GM03348 (cell line): ENCODE measurements around the gene FOXO6.

Experiments
- DNase-seq: peaks from one replicate; pipeline ENCODE4 v3.0.0; 2012; ENCODE audit warnings: low spot score

FOXO6 gene

GRCh38 chr1:41360786-41361494, at the start of gene FOXO6:
Gene FOXO6 (plus strand): TSS chr1:41361434.
- DNase-seq, result peak; percentile 100

GRCh38 chr1:41312991-41313645, 48.1 kb upstream of the FOXO6 start:
- peak; percentile 70 for DNase-seq

- peak; percentile 48 for DNase-seq
Observed at GRCh38 chr1:41313661-41314131, 47.5 kb upstream of the FOXO6 start.

GRCh38 chr1:41314376-41315145, 46.7 kb upstream of the FOXO6 start:
- peak; percentile 40 for DNase-seq

- DNase-seq, result peak; percentile 31
Observed at GRCh38 chr1:41315146-41315822, 46.0 kb upstream of the FOXO6 start.

GRCh38 chr1:41315871-41316270, 45.4 kb upstream of the FOXO6 start:
- DNase-seq, result no peak

- DNase-seq, result peak; percentile 36
Observed at GRCh38 chr1:41317361-41317760, 43.9 kb upstream of the FOXO6 start.

GRCh38 chr1:41318135-41318534, 43.1 kb upstream of the FOXO6 start:
- DNase-seq, result no peak

GRCh38 chr1:41319106-41319755, 42.0 kb upstream of the FOXO6 start:
- DNase-seq, result no peak

- DNase-seq, result no peak
Observed at GRCh38 chr1:41319807-41320711, 41.2 kb upstream of the FOXO6 start.

GRCh38 chr1:41320895-41321676, 40.1 kb upstream of the FOXO6 start:
- DNase-seq, result no peak

GRCh38 chr1:41322101-41322661, 39.1 kb upstream of the FOXO6 start:
- no peak for DNase-seq

- no peak for DNase-seq
Observed at GRCh38 chr1:41322835-41323234, 38.4 kb upstream of the FOXO6 start.

GRCh38 chr1:41323243-41323642, 38.0 kb upstream of the FOXO6 start:
- DNase-seq, result no peak

GRCh38 chr1:41325801-41326200, 35.4 kb upstream of the FOXO6 start:
- no peak for DNase-seq

- DNase-seq, result no peak
Observed at GRCh38 chr1:41327383-41327999, 33.7 kb upstream of the FOXO6 start.

GRCh38 chr1:41328001-41328615, 33.1 kb upstream of the FOXO6 start:
- no peak for DNase-seq

GRCh38 chr1:41328780-41329640, 32.2 kb upstream of the FOXO6 start:
- no peak for DNase-seq
